GM12892 (cell line): ENCODE results near the gene PKN1.

Source experiments
- POLR2A ChIP-seq: IDR thresholded peaks from 2 replicates; pipeline ENCODE4 v1.6.1; 2011; ENCODE audit warnings: low read depth, low read length, control low read depth
- TAF1 ChIP-seq: IDR thresholded peaks from 2 replicates; pipeline ENCODE4 v1.6.1; 2011; ENCODE audit warnings: low read depth, mild to moderate bottlenecking, control low read depth, low read length, borderline replicate concordance

- TF ChIP-seq POLR2A (no peak), TAF1 (no peak)
These were observed 7.4 kb upstream of the PKN1 start for GRCh38 chr19:14425696-14426138.
